ENCODE results near the gene PPP2R3A. TPM values are rescaled to one million over a fixed set of nuclear protein-coding genes. Genes with fewer than 3 reads are reported as not detected.

The PPP2R3A gene
- total and polyA plus RNA-seq, 2 of the 4 experiments (the other 2 are of a cell fraction) = 11.3 to 37.3 TPM

GRCh38 chr3:136186846-136187245 is 221.3 kb downstream of the PPP2R3A start:
- H3K9ac ChIP-seq (ENCODE audit: low read depth, low read length) = no peak overlapping the region
- WGBS, 2 experiments (ENCODE audit: extremely low coverage in 2 of 2, insufficient read length in 1 of 2) = no CpG with 5 or more reads among the region's 4 CpGs
- H3K4me1 ChIP-seq (ENCODE audit: control insufficient read depth, insufficient read depth, low read length) = peaks cover 15% of the 10 kb centered on the region
- H2BK20ac ChIP-seq (ENCODE audit: low read depth, low read length) = no peak overlapping the region
- no peak overlapping the region for H4K8ac ChIP-seq (ENCODE audit: low read depth in 2 of 2, low read length in 2 of 2)
- POLR2A ChIA-PET (ENCODE audit: unreplicated experiment) = no interaction called here
- in situ Hi-C loops (cut with MboI; ENCODE audit: low sequenced_read_pairs) = no loop called here
- H3K18ac ChIP-seq (ENCODE audit: low read depth, low read length) = no peak overlapping the region
- H3K4me3 ChIP-seq (ENCODE audit: insufficient read depth, low read depth, low read length) = no peak overlapping the region
- CTCF ChIA-PET = no interaction called here
- no peaks in the 10 kb centered on the region for H3K27me3 ChIP-seq (ENCODE audit: control insufficient read depth, insufficient read depth, low read length)
- peak; percentile 17 for DNase-seq
- H2BK15ac ChIP-seq (ENCODE audit: low read depth, low read length) = no peak overlapping the region
- no peak overlapping the region for H2AK9ac ChIP-seq (replicated peaks; ENCODE audit: low read depth, low read length, poor library complexity)
- no peaks in the 10 kb centered on the region for H3K9me3 ChIP-seq (ENCODE audit: control insufficient read depth, insufficient read depth, low read length)
- ATAC-seq (ENCODE audit: low read depth) = peak; percentile 16
- H4K20me1 ChIP-seq (ENCODE audit: insufficient read depth, low read length) = peaks cover 95% of the 10 kb centered on the region
- no peak overlapping the region for H3K23ac ChIP-seq (ENCODE audit: low read depth, low read length)
- no peak overlapping the region for H4K5ac ChIP-seq (ENCODE audit: low read depth, low read length)
- peaks cover 0 to 21% of the 10 kb centered on the region in 2 experiments; a peak in 1 of 4 replicates for H3K79me1 ChIP-seq (ENCODE audit: low read depth in 1 of 2, low read length in 2 of 2)
- no peak overlapping the region for H4K91ac ChIP-seq (ENCODE audit: insufficient read depth, low read depth, low read length)
- H3K4me2 ChIP-seq (ENCODE audit: low read depth, low read length) = no peak overlapping the region
- H2BK120ac ChIP-seq (ENCODE audit: low read depth, low read length) = no peak overlapping the region
- H3K9me1 ChIP-seq (ENCODE audit: insufficient read depth, low read length) = peaks cover 23% of the 10 kb centered on the region
- H3K14ac ChIP-seq (replicated peaks; ENCODE audit: low read depth, low read length) = no peak overlapping the region
- H2AFZ ChIP-seq (replicated peaks; ENCODE audit: low read length, poor library complexity) = no peak overlapping the region
- TF ChIP-seq MAFK (IDR thresholded peaks at IDR 0.05; ENCODE audit: low read depth, low read length) (no peak), FOS (IDR thresholded peaks at IDR 0.05; ENCODE audit: low read depth, low read length) (no peak), USF2 (IDR thresholded peaks at IDR 0.05; ENCODE audit: low read depth, low read length) (no peak), CTCF (conservative IDR thresholded peaks at IDR 0.05; ENCODE audit: low read depth, low read length) (no peak), BHLHE40 (IDR thresholded peaks at IDR 0.05; ENCODE audit: low read depth, low read length) (no peak), RFX5 (IDR thresholded peaks at IDR 0.05; ENCODE audit: low read depth, low read length) (no peak), MXI1 (IDR thresholded peaks at IDR 0.05; ENCODE audit: borderline replicate concordance, low read depth, low read length) (no peak)
- H2AK5ac ChIP-seq (ENCODE audit: low read depth, low read length) = no peak overlapping the region
- BruUV-seq (replicated peaks) = no TSS peak
- H3K4ac ChIP-seq (ENCODE audit: low read depth, low read length) = no peak overlapping the region
- no peak overlapping the region for H3K56ac ChIP-seq (ENCODE audit: extremely low read depth, insufficient read depth, low read length)
- H2BK5ac ChIP-seq (ENCODE audit: low read depth, low read length, poor library complexity, severe bottlenecking) = peak overlapping the region; percentile 10
- dilution Hi-C loops (cut with HindIII; ENCODE audit: low sequenced_read_pairs, unreplicated experiment) = no loop called here
- no peak overlapping the region; the same call in 1 of the 2 replicates for H3K27ac ChIP-seq (ENCODE audit: insufficient read depth, low read length)
- no peaks in the 10 kb centered on the region for H3K36me3 ChIP-seq (ENCODE audit: control insufficient read depth, insufficient read depth, low read length)
- intact Hi-C loops (cut with micrococcal nuclease) = loop anchor here (2.0 kb wide), 1 partner anchor 36 kb away; no protein-coding TSS in a partner anchor
